HepG2 (cell line): ENCODE results near the gene ERC1. TPM values are rescaled to one million over a fixed set of nuclear protein-coding genes. Genes with fewer than 3 reads are reported as not detected.

Experiments used
- ATAC-seq: fragments of 200-7000 bp; cut with Tn5 transposase; 3 replicates; pipeline ENCODE4 v1.9.1; 2020; ENCODE audit warnings: mild to moderate bottlenecking, moderate library complexity
- BruUV-seq: library from RNA; stranded (reverse); fragments of 400-500 nt; replicated peaks from 2 replicates; lab custom pipeline; 2021; lab: Mats Ljungman, UMichigan
- CTCF ChIA-PET: fragments of 300-600 bp; formaldehyde crosslinking; extraction: SDS; loops from one replicate; lab custom pipeline; 2021; ENCODE audit warnings: low total read pairs, inconsistent platforms, low intra/inter-chr PET ratio; lab: Yijun Ruan, JAX
- POLR2A ChIA-PET: fragments of 350-600 bp; sonication (Branson Sonifier 250); formaldehyde crosslinking; loops from one replicate; lab custom pipeline; 2020; ENCODE audit warnings: antibody characterized with exemption, inconsistent platforms; lab: Yijun Ruan, JAX
- DNase-seq: peaks from one replicate; pipeline ENCODE4 v3.0.0-alpha.2; 2015; ENCODE audit warnings: low spot score
- FAIRE-seq: peaks from 3 replicates; lab custom pipeline; 2011; peaks lifted over from hg19 to GRCh38; lab: Jason Lieb, UNC
- H2AFZ ChIP-seq: one replicate; pipeline ENCODE4 v1.6.1; 2011; ENCODE audit warnings: low read length, inconsistent platforms
- H3K27ac ChIP-seq: fragments of 300-600 bp; 3 replicates; pipeline ENCODE4 v1.8.0; 2011; ENCODE audit warnings: mixed run types, mild to moderate bottlenecking, mixed read lengths, low read length, inconsistent platforms; ENCODE audit not compliant: insufficient read depth; ENCODE audit errors: extremely low read length
- H3K27me3 ChIP-seq, 2 experiments: fragments of 200-600 bp in 1 of 2; 2 replicates in 1 of 2; 3 replicates in 1 of 2; pipeline versions ENCODE4 v1.6.0 to v1.8.0; 2011; ENCODE audit warnings: low read length in 2 of 2, mild to moderate bottlenecking in 2 of 2, moderate library complexity in 2 of 2, inconsistent platforms in 1 of 2; ENCODE audit not compliant: insufficient read depth in 2 of 2, control insufficient read depth in 1 of 2
- H3K36me3 ChIP-seq, 2 experiments: fragments of 200-600 bp in 1 of 2; replicated peaks in 1 of 2; 2 replicates in 1 of 2; 3 replicates in 1 of 2; pipeline versions ENCODE4 v1.5.1 to v1.8.0; 2011; ENCODE audit warnings: low read length in 2 of 2, inconsistent platforms in 1 of 2; ENCODE audit not compliant: insufficient read depth in 2 of 2, control insufficient read depth in 1 of 2
- H3K4me1 ChIP-seq: 2 replicates; pipeline ENCODE4 v1.5.1; 2012; ENCODE audit warnings: low read length, inconsistent platforms; ENCODE audit not compliant: insufficient read depth
- H3K4me2 ChIP-seq: 2 replicates; pipeline ENCODE4 v1.6.0; 2011; ENCODE audit warnings: low read depth, low read length, inconsistent platforms
- H3K4me3 ChIP-seq, 3 experiments: fragments of 200-600 bp in 1 of 3; sonication (generic), shearing (Covaris generic) in 1 of 3; replicated peaks in 1 of 3; 2 replicates each; pipeline ENCODE4 v1.5.1; 2011 to 2016; ENCODE audit warnings: low read length in 3 of 3, inconsistent platforms in 2 of 3, low read depth in 2 of 3, mild to moderate bottlenecking in 2 of 3, control low read depth in 1 of 3, mixed read lengths in 1 of 3; ENCODE audit not compliant: insufficient read depth in 1 of 3
- H3K79me2 ChIP-seq: one replicate; pipeline ENCODE4 v1.6.1; 2011; ENCODE audit warnings: low read length, inconsistent platforms; ENCODE audit not compliant: insufficient read depth
- H3K9ac ChIP-seq: 2 replicates; pipeline ENCODE4 v1.6.0; 2011; ENCODE audit warnings: mild to moderate bottlenecking, low read depth, low read length, inconsistent platforms; ENCODE audit not compliant: insufficient read depth
- H3K9me3 ChIP-seq: 2 replicates; pipeline ENCODE4 v1.5.1; 2012; ENCODE audit warnings: mild to moderate bottlenecking, low read length
- H4K20me1 ChIP-seq: 2 replicates; pipeline ENCODE4 v1.6.0; 2011; ENCODE audit warnings: inconsistent platforms, mild to moderate bottlenecking, low read length, moderate library complexity; ENCODE audit not compliant: insufficient read depth
- GATAD2A ChIP-seq: IDR thresholded peaks from 2 replicates; pipeline ENCODE4 v1.6.1; 2016
- HOXA5 ChIP-seq: sonication (generic); formaldehyde crosslinking; IDR thresholded peaks from 2 replicates; pipeline ENCODE4 v1.4.0; 2020; ENCODE audit warnings: missing genetic modification reagents
- ZSCAN29 ChIP-seq: sonication (generic); formaldehyde crosslinking; conservative IDR thresholded peaks from 2 replicates; pipeline ENCODE4 v1.4.0; 2020; ENCODE audit warnings: mild to moderate bottlenecking, missing genetic modification reagents
- WGBS: methylation state at CpG from one replicate; pipeline ENCODE4 v1.1.6; 2017; ENCODE audit warnings: low lambda C conversion rate; 5-methylcytosine and 5-hydroxymethylcytosine counted together
- in situ Hi-C: cut with HindIII; loops from 2 replicates; pipeline ENCODE4 v1.10.0; 2017; ENCODE audit warnings: low pct_unique_long_range_greater_than_20kb; ENCODE audit not compliant: extremely low pct_ligation_motif_present
- intact Hi-C: fragments of 100-400 bp; cut with micrococcal nuclease; formaldehyde crosslinking; loops from one replicate; pipeline ENCODE4 v1.10.0; 2022; ENCODE audit not compliant: unreplicated experiment
- polyA plus RNA-seq, 8 experiments: library from polyadenylated mRNA; depleted of rRNA in 3 of 8; stranded (reverse) in 7 of 8; unstranded in 1 of 8; fragments of >200 nt; fragmentation: Illumina TruSeq in 4 of 8; extraction: Trizol in 4 of 8; gene quantifications; 2 replicates each; pipeline versions ENCODE4 v1.2.1 to v1.2.3, GENCODE V29; 2011 to 2016; ENCODE audit warnings: low read depth in 4 of 8, missing spikeins in 1 of 8, mixed read lengths in 1 of 8; ENCODE audit not compliant: insufficient read depth in 1 of 8
- total RNA-seq, 5 experiments: library from RNA; depleted of rRNA; stranded (reverse); fragments of >200 nt; fragmentation: Illumina TruSeq; extraction: Trizol; gene quantifications; 2 replicates each; pipeline ENCODE4 v1.2.3, GENCODE V29; 2016; ENCODE audit warnings: low read depth in 1 of 5
- TF ChIP-seq, protein P1 (sequence below): sonication (generic); formaldehyde crosslinking; IDR thresholded peaks from 2 replicates; pipeline ENCODE4 v1.8.0; 2022; ENCODE audit warnings: mild to moderate bottlenecking, missing genetic modification reagents, moderate library complexity
- TF ChIP-seq, protein P2 (sequence below): sonication (generic); formaldehyde crosslinking; IDR thresholded peaks from 2 replicates; pipeline ENCODE4 v1.5.1; 2020; ENCODE audit warnings: missing genetic modification reagents, mild to moderate bottlenecking, borderline replicate concordance
- TF ChIP-seq, protein P3 (sequence below): sonication (generic); formaldehyde crosslinking; IDR thresholded peaks from 2 replicates; pipeline ENCODE4 v1.4.0; 2020; ENCODE audit warnings: missing genetic modification reagents, borderline replicate concordance

ERC1 gene
- total and polyA plus RNA-seq, 2 of the 13 experiments (the other 11 are each of a cell fraction or from before 2014, with no cell fraction given): 6.1 to 12.4 TPM

DNA sequence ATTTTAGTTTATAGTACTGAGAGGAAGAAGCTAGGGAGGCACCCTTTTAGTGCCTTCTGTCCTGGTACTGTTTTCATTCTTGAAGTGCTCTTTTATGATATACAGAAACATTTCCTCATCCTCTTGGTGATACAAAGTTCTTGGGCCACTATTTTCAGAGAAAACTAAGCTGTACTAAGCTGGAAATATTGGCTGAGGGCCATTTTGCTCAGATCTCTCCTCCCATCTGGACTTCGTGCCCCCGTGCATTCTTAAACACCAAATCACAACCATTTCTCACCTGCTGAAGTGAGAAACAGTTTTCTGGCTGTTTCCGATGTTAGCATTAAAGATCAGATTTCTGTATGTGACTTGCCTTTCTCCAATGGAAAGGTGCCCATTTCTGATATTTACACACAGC is 444.4 kb downstream of the ERC1 start (continued):
- TF ChIP-seq, protein P1, sequence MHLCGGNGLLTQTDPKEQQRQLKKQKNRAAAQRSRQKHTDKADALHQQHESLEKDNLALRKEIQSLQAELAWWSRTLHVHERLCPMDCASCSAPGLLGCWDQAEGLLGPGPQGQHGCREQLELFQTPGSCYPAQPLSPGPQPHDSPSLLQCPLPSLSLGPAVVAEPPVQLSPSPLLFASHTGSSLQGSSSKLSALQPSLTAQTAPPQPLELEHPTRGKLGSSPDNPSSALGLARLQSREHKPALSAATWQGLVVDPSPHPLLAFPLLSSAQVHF (CRISPR knock-in tag): no peak

DNA sequence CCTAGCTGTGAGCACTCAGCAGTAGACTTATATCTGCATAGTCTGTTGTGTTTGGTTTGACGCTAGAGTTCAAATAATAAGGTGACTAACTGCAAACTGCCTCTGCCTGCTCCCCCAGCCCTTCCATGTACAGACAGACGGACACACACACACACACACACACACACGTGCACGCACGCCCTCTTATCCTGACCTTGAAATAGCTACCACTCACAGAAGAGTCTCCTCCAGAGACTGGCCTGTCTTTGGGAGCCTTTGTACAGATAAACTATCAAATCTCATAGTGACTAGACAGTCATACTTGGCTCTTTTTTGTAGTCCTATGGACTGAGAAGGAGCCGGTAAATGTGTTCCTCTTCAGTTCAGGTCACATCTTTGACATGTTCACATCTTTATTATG is 445.0 kb downstream of the ERC1 start:
- no TSS peak for BruUV-seq
- no peak overlapping the region for H3K4me3 ChIP-seq
- H3K9me3 ChIP-seq: no peaks in the 10 kb centered on the region
- no peaks in the 10 kb centered on the region for H4K20me1 ChIP-seq
- H3K27ac ChIP-seq: no peak overlapping the region
- DNase-seq (no peak), ATAC-seq (no peak), FAIRE-seq (no peak)
- H3K4me1 ChIP-seq: peaks cover 19% of the 10 kb centered on the region
- H3K4me2 ChIP-seq: no peak overlapping the region
- intact Hi-C loops (no loop called here), in situ Hi-C loops (no loop called here)
- CTCF ChIA-PET: no interaction called here
- no peaks in the 10 kb centered on the region for H3K27me3 ChIP-seq
- H3K9ac ChIP-seq: no peak overlapping the region
- no peaks in the 10 kb centered on the region for H3K79me2 ChIP-seq
- no peaks in the 10 kb centered on the region for H3K36me3 ChIP-seq
- POLR2A ChIA-PET: no interaction called here
- 87% methylated on average over 6 of the region's 6 CpGs for WGBS
- no peak overlapping the region for H2AFZ ChIP-seq
- TF ChIP-seq, protein P2, sequence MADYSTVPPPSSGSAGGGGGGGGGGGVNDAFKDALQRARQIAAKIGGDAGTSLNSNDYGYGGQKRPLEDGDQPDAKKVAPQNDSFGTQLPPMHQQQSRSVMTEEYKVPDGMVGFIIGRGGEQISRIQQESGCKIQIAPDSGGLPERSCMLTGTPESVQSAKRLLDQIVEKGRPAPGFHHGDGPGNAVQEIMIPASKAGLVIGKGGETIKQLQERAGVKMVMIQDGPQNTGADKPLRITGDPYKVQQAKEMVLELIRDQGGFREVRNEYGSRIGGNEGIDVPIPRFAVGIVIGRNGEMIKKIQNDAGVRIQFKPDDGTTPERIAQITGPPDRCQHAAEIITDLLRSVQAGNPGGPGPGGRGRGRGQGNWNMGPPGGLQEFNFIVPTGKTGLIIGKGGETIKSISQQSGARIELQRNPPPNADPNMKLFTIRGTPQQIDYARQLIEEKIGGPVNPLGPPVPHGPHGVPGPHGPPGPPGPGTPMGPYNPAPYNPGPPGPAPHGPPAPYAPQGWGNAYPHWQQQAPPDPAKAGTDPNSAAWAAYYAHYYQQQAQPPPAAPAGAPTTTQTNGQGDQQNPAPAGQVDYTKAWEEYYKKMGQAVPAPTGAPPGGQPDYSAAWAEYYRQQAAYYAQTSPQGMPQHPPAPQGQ (CRISPR knock-in tag): no peak
- TF ChIP-seq ZSCAN29 (CRISPR knock-in tag): no peak
- TF ChIP-seq GATAD2A (CRISPR knock-in tag): no peak
- TF ChIP-seq HOXA5 (CRISPR knock-in tag): no peak
- TF ChIP-seq, protein P3, sequence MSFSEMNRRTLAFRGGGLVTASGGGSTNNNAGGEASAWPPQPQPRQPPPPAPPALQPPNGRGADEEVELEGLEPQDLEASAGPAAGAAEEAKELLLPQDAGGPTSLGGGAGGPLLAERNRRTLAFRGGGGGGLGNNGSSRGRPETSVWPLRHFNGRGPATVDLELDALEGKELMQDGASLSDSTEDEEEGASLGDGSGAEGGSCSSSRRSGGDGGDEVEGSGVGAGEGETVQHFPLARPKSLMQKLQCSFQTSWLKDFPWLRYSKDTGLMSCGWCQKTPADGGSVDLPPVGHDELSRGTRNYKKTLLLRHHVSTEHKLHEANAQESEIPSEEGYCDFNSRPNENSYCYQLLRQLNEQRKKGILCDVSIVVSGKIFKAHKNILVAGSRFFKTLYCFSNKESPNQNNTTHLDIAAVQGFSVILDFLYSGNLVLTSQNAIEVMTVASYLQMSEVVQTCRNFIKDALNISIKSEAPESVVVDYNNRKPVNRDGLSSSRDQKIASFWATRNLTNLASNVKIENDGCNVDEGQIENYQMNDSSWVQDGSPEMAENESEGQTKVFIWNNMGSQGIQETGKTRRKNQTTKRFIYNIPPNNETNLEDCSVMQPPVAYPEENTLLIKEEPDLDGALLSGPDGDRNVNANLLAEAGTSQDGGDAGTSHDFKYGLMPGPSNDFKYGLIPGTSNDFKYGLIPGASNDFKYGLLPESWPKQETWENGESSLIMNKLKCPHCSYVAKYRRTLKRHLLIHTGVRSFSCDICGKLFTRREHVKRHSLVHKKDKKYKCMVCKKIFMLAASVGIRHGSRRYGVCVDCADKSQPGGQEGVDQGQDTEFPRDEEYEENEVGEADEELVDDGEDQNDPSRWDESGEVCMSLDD (CRISPR knock-in tag): no peak
